K562 (cell line): ENCODE results near the gene MCC. TPM values are rescaled to one million over a fixed set of nuclear protein-coding genes. Genes with fewer than 3 reads are reported as not detected.
A peak's percentile ranks its signal among the peaks of the same experiment; 100 is the strongest.

Source experiments
- ATAC-seq: fragments of 200-7000 bp; cut with Tn5 transposase; 3 replicates; pipeline ENCODE4 v1.9.1; 2020; ENCODE audit warnings: moderate library complexity
- BruUV-seq: library from RNA; stranded (reverse); fragments of 400-500 nt; replicated peaks from 2 replicates; lab custom pipeline; 2021; lab: Mats Ljungman, UMichigan
- CTCF ChIA-PET: fragments of 300-600 bp; formaldehyde crosslinking; extraction: SDS; loops from one replicate; lab custom pipeline; 2021; ENCODE audit warnings: low intra/inter-chr PET ratio; lab: Yijun Ruan, JAX
- POLR2A ChIA-PET: fragments of 300-600, 350-650 bp; sonication (Branson Sonifier 250); formaldehyde crosslinking; extraction: SDS; loops from one replicate; lab custom pipeline; 2021; ENCODE audit warnings: antibody characterized with exemption, inconsistent platforms; lab: Yijun Ruan, JAX
- DNase-seq, 4 experiments: peaks; one replicate each; pipeline versions ENCODE4 v3.0.0 to v3.0.0-alpha.2; 2011 to 2018; ENCODE audit warnings: low spot score in 3 of 4, mixed read lengths in 3 of 4; ENCODE audit errors: extremely low read depth in 1 of 4
- FAIRE-seq: peaks from 2 replicates; lab custom pipeline; 2011; peaks lifted over from hg19 to GRCh38; lab: Jason Lieb, UNC
- H2AFZ ChIP-seq: 2 replicates; pipeline ENCODE4 v1.6.0; 2011; ENCODE audit warnings: low read depth, low read length, control low read depth, inconsistent platforms
- H3K27ac ChIP-seq: fragments of 200-600 bp; 3 replicates; pipeline ENCODE4 v1.8.0; 2011; ENCODE audit warnings: low read depth, mild to moderate bottlenecking, control low read depth, inconsistent platforms, low read length, moderate library complexity, mixed read lengths; ENCODE audit errors: extremely low read depth
- H3K27me3 ChIP-seq, 2 experiments: fragments of 300-600 bp in 1 of 2; 2 replicates in 1 of 2; 3 replicates in 1 of 2; pipeline versions ENCODE4 v1.6.0 to v1.8.0; 2011; ENCODE audit warnings: inconsistent platforms in 2 of 2, low read length in 2 of 2, mild to moderate bottlenecking in 1 of 2, mixed read lengths in 1 of 2, moderate library complexity in 1 of 2; ENCODE audit not compliant: control insufficient read depth in 2 of 2, insufficient read depth in 2 of 2
- H3K36me3 ChIP-seq: fragments of 300-600 bp; 3 replicates; pipeline ENCODE4 v1.8.0; 2011; ENCODE audit warnings: mild to moderate bottlenecking, low read length, inconsistent platforms; ENCODE audit not compliant: control insufficient read depth, insufficient read depth
- H3K4me1 ChIP-seq, 2 experiments: fragments of 200-600 bp in 1 of 2; replicated peaks in 1 of 2; 2 replicates in 1 of 2; 3 replicates in 1 of 2; pipeline versions ENCODE4 v1.5.1 to v1.8.0; 2011; ENCODE audit warnings: inconsistent platforms in 2 of 2, low read length in 2 of 2, mild to moderate bottlenecking in 1 of 2, mixed read lengths in 1 of 2, moderate library complexity in 1 of 2; ENCODE audit not compliant: control insufficient read depth in 2 of 2, insufficient read depth in 2 of 2
- H3K4me2 ChIP-seq: 2 replicates; pipeline ENCODE4 v1.6.1; 2011; ENCODE audit warnings: low read length, control low read depth, inconsistent platforms, mixed read lengths; ENCODE audit not compliant: insufficient read depth
- H3K4me3 ChIP-seq: fragments of 200-600 bp; sonication (generic), shearing (Covaris generic); 2 replicates; pipeline ENCODE4 v1.5.1; 2016; ENCODE audit warnings: control low read depth, inconsistent platforms
- H3K79me2 ChIP-seq: fragments of 200-600 bp; 3 replicates; pipeline ENCODE4 v1.8.0; 2011; ENCODE audit warnings: low read length, inconsistent platforms; ENCODE audit not compliant: control insufficient read depth, insufficient read depth
- H3K9ac ChIP-seq, 2 experiments: 2 replicates each; pipeline versions ENCODE4 v1.6.0 to v1.6.1; 2011; ENCODE audit warnings: low read depth in 2 of 2, low read length in 2 of 2, control low read depth in 1 of 2, inconsistent platforms in 1 of 2, mild to moderate bottlenecking in 1 of 2, mixed read lengths in 1 of 2; ENCODE audit not compliant: insufficient read depth in 1 of 2
- H3K9me1 ChIP-seq: one replicate; pipeline ENCODE4 v1.6.0; 2011; ENCODE audit warnings: inconsistent platforms, mild to moderate bottlenecking, low read length, moderate library complexity; ENCODE audit not compliant: control insufficient read depth, insufficient read depth
- H3K9me3 ChIP-seq: replicated peaks from 2 replicates; pipeline ENCODE4 v1.5.1; 2011; ENCODE audit warnings: low read depth, low read length, inconsistent platforms; ENCODE audit not compliant: control insufficient read depth, insufficient read depth
- H4K20me1 ChIP-seq: replicated peaks from 2 replicates; pipeline ENCODE4 v1.6.1; 2011; ENCODE audit warnings: low read length, inconsistent platforms, mixed read lengths; ENCODE audit not compliant: control insufficient read depth, insufficient read depth
- CC2D1A ChIP-seq: fragments of 450-650 bp; IDR thresholded peaks from 2 replicates; pipeline ENCODE4 v1.6.1; 2017; ENCODE audit warnings: mild to moderate bottlenecking
- HMG20B ChIP-seq: fragments of 250-450 bp; sonication (Bioruptor Pico); IDR thresholded peaks from 2 replicates; pipeline ENCODE4 v1.5.0; 2021; ENCODE audit warnings: mild to moderate bottlenecking
- NELFE ChIP-seq: IDR thresholded peaks from 2 replicates; pipeline ENCODE4 v1.6.1; 2011; ENCODE audit warnings: mild to moderate bottlenecking; ENCODE audit not compliant: insufficient read depth, insufficient read length
- ZNF146 ChIP-seq: IDR thresholded peaks from one replicate; pipeline ENCODE4 v1.6.1; 2018; ENCODE audit warnings: missing compliant biosample characterization; ENCODE audit not compliant: unreplicated experiment
- WGBS: fragments of 100-300 bp; shearing (Covaris generic); methylation state at CpG from one replicate; pipeline ENCODE4 v1.1.6; 2016; ENCODE audit warnings: low coverage, mixed read lengths; ENCODE audit not compliant: insufficient coverage; ENCODE audit errors: missing lambda C conversion rate; 5-methylcytosine and 5-hydroxymethylcytosine counted together
- in situ Hi-C: fragments of 300-500 bp; cut with MboI; formaldehyde crosslinking; loops from 4 replicates; pipeline ENCODE4 v1.15.0; 2018; ENCODE audit warnings: inconsistent platforms, mixed read lengths
- intact Hi-C: fragments of 100-400 bp; cut with micrococcal nuclease; formaldehyde crosslinking; loops from 2 replicates; pipeline ENCODE4 v1.14.2; 2022
- polyA plus RNA-seq, 8 experiments: library from polyadenylated mRNA; depleted of rRNA in 4 of 8; stranded (reverse) in 5 of 8; unstranded in 3 of 8; fragments of >200 nt; fragmentation: Nextera tagmentation in 2 of 8; fragmentation: Illumina TruSeq in 1 of 8; extraction: Ambion mirVana in 2 of 8; extraction: Trizol in 1 of 8; gene quantifications; 2 replicates each; pipeline versions ENCODE4 v1.2.1 to v1.2.3, GENCODE V29; 2011 to 2014; ENCODE audit warnings: inconsistent platforms in 1 of 8, missing spikeins in 1 of 8
- total RNA-seq, 7 experiments: library from RNA; depleted of rRNA in 6 of 7; stranded (reverse); fragments of >200 nt in 6 of 7; fragmentation: Illumina TruSeq in 2 of 7; extraction: Trizol in 2 of 7; gene quantifications; 2 replicates each; pipeline versions ENCODE4 v1.2.1 to v1.2.3, GENCODE V29; 2011 to 2021; ENCODE audit warnings: low replicate concordance in 1 of 7
- TF ChIP-seq, protein P1 (sequence below): fragments of 200-800 bp; sonication (Bioruptor generic); IDR thresholded peaks from 2 replicates; pipeline ENCODE4 v1.6.1; 2017; ENCODE audit warnings: missing genetic modification characterization, missing compliant biosample characterization

MCC gene
- total and polyA plus RNA-seq, 9 of the 15 experiments (the other 6 are each of a cell fraction or from before 2014, with no cell fraction given): 0.04 to 0.24 (median 0.06) TPM; not detected in 1

DNA sequence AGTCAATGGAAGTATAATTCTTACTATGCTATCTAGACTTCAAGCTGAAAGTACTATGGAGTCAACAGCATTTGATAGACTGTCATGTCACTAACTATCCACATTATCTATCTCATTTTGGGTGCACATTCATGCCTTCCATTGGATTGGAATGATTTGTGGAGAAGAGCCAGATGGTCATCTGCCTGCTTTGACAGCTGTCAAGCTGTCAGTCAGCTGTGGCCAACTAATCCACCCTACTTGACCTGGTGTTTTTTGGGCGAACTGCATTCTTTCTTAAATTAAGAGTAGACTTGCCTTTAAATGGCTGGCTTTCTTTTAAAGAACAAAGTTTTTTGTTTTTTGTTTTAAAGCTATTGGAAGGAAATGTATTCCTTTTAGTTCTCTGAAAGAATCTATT lies 360.2 kb downstream of the MCC start:
- FAIRE-seq (no peak), DNase-seq (no peak), ATAC-seq (no peak)
- POLR2A ChIA-PET: no interaction called here
- CTCF ChIA-PET: no interaction called here
- Histone ChIP-seq H3K4me3 (no peak overlapping the region), H3K79me2 (no peaks in the 10 kb centered on the region), H4K20me1 (no peaks in the 10 kb centered on the region), H3K27me3 (no peaks in the 10 kb centered on the region; a peak in 1 of 5 replicates), H3K4me2 (no peak overlapping the region), H3K4me1 (no peaks in the 10 kb centered on the region), H3K9me3 (no peaks in the 10 kb centered on the region), H3K36me3 (no peaks in the 10 kb centered on the region), H3K9me1 (no peaks in the 10 kb centered on the region), H3K9ac (no peak overlapping the region), H3K27ac (no peak overlapping the region), H2AFZ (no peak overlapping the region)
- intact Hi-C loops (no loop called here), in situ Hi-C loops (no loop called here)
- BruUV-seq: no TSS peak
- TF ChIP-seq, protein P1, sequence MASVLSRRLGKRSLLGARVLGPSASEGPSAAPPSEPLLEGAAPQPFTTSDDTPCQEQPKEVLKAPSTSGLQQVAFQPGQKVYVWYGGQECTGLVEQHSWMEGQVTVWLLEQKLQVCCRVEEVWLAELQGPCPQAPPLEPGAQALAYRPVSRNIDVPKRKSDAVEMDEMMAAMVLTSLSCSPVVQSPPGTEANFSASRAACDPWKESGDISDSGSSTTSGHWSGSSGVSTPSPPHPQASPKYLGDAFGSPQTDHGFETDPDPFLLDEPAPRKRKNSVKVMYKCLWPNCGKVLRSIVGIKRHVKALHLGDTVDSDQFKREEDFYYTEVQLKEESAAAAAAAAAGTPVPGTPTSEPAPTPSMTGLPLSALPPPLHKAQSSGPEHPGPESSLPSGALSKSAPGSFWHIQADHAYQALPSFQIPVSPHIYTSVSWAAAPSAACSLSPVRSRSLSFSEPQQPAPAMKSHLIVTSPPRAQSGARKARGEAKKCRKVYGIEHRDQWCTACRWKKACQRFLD (CRISPR knock-in tag): no peak
- TF ChIP-seq NELFE (no peak), HMG20B (no peak)
- WGBS: 0% methylated on average over 1 of the region's 1 CpG

DNA sequence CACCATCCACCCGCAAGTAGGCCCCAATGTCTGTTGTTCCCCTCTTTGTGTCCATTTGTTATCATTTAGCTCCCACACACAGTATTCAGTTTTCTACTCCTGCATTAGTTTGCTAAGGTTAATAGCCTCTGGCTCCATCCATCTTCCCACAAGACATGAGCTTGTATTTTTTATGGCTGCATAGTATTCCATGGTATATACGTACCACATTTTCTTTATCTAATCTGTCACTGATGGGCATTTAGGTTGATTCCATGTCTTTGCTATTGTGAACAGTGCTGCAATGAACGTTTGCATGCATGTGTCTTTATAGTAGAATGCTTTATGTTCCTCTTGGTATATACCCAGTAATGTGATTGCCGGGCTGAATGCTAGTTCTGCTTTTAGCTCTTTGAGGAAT lies 361.2 kb downstream of the MCC start:
- TF ChIP-seq CC2D1A: no peak
- peak; percentile 69 for TF ChIP-seq ZNF146
- in situ Hi-C loops (no loop called here), intact Hi-C loops (no loop called here)
- no peak for ATAC-seq
- no peak for DNase-seq
- no peaks in the 10 kb centered on the region for H3K79me2 ChIP-seq
- no peaks in the 10 kb centered on the region; a peak in 2 of 5 replicates for H3K27me3 ChIP-seq
- H3K27ac ChIP-seq: no peak overlapping the region
- no peaks in the 10 kb centered on the region for H3K4me1 ChIP-seq
- ChIA-PET CTCF (no interaction called here), POLR2A (no interaction called here)
- no peak overlapping the region for H2AFZ ChIP-seq
- WGBS: 6% methylated on average over 4 of the region's 4 CpGs
- H3K36me3 ChIP-seq: no peaks in the 10 kb centered on the region
- H3K9ac ChIP-seq: no peak overlapping the region
- no peak for FAIRE-seq
- H3K9me1 ChIP-seq: no peaks in the 10 kb centered on the region
- H4K20me1 ChIP-seq: no peaks in the 10 kb centered on the region
- no peak overlapping the region for H3K4me3 ChIP-seq
- no peaks in the 10 kb centered on the region for H3K9me3 ChIP-seq
- BruUV-seq: no TSS peak
- no peak overlapping the region for H3K4me2 ChIP-seq
